ENCODE measurements around the gene APBA2.

- TF ChIP-seq CTCF (IDR thresholded peaks at IDR 0.05) (no peak), POLR2A (IDR thresholded peaks at IDR 0.05) (no peak)
Measured at GRCh38 chr15:28995705-28996104, 109.9 kb downstream of the APBA2 start.
